MM.1S (cell line): ENCODE data around the gene PRDM12.

Experiments used
- EZH2phosphoT487 ChIP-seq: fragments of 300-600 bp; sonication (generic); IDR thresholded peaks from 2 replicates; pipeline ENCODE4 v1.6.1; 2018; ENCODE audit warnings: antibody characterized with exemption, low read length
- TF ChIP-seq, protein P1 (sequence below): fragments of 300-600 bp; sonication (generic); IDR thresholded peaks from 2 replicates; pipeline ENCODE4 v1.5.1; 2016; ENCODE audit warnings: antibody characterized with exemption, low read length, mixed read lengths

DNA sequence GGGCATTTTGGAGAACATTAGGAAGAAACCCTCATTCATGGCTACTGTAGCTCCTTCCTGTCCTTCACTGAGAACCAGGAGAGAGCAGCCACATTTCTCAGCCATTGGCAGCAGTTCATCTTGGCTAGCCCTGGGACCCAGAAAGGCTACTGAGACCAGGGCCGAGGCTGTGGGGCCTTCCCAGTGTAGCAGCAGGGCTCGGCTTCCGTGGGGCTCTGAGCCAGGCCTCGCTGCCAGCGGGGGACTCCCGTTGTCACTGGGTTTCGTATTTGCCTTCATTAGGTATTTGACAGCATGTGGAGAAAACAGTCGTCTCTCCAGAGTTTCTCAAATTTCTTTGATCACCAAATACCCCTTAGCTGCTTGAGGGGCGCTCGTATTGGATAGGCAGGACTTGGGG lies 37.3 kb upstream of the PRDM12 start:
- TF ChIP-seq, protein P1, sequence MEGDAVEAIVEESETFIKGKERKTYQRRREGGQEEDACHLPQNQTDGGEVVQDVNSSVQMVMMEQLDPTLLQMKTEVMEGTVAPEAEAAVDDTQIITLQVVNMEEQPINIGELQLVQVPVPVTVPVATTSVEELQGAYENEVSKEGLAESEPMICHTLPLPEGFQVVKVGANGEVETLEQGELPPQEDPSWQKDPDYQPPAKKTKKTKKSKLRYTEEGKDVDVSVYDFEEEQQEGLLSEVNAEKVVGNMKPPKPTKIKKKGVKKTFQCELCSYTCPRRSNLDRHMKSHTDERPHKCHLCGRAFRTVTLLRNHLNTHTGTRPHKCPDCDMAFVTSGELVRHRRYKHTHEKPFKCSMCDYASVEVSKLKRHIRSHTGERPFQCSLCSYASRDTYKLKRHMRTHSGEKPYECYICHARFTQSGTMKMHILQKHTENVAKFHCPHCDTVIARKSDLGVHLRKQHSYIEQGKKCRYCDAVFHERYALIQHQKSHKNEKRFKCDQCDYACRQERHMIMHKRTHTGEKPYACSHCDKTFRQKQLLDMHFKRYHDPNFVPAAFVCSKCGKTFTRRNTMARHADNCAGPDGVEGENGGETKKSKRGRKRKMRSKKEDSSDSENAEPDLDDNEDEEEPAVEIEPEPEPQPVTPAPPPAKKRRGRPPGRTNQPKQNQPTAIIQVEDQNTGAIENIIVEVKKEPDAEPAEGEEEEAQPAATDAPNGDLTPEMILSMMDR: no peak
- no peak for TF ChIP-seq EZH2phosphoT487
